ENCODE data around the gene CIB2. TPM values are rescaled to one million over a fixed set of nuclear protein-coding genes. Genes with fewer than 3 reads are reported as not detected.
A peak's percentile ranks its signal among the peaks of the same experiment; 100 is the strongest.

The CIB2 gene
- 47.7 TPM for polyA plus RNA-seq (2013, experiment 1 of 2)
- polyA plus RNA-seq (2013, experiment 2 of 2) = 46.0 TPM

DNA sequence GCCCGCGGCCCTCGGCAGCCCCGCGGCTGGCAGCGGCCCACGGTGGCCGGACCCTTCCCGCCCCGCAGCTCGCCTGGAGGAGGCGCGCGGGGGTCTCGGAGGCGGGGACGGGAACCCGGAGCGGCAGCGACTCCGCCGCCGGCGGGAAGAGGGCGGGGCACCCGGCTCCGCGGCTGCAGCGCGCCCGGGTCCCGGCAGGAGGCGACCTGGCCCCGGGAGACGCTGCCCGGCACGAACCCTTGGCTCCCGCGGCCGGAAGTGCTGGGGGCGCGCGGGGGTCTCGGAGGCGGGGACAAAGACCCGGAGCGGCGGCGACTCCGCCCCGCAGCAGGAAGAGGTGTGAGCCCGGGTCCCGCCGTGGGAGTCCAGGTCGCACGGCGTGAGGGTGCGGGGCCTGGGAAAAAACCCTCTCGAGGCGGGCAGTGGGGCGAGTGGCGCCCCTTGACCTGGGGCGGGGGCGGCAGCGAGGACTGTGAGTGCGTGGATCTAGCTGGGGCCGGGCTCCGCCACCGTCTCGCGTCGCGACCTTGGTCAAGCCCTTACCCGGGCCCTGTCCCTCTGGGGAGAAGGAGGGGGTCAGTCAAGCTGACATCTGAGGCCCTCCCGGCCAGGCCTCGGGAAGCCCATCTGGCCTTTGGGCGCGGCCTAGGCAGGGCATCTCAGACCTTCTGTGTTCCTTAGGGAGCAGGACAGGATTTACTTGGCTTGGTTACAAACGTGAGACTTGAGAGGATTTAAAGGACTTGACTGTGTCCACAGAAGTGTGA, at the start of gene CIB2:
Gene CIB2, minus strand, starts transcription at position 151 of the 767 bp plus-strand sequence. CDS start 230 bp downstream, outside the sequence.
- Histone ChIP-seq H2AK5ac (ENCODE audit: low read depth, low read length) (peak within 1 kb of the TSS; percentile 30), H3K9ac (ENCODE audit: low read depth, low read length, poor library complexity) (peak within 1 kb of the TSS; percentile 95), H3K23ac (ENCODE audit: low read depth, low read length, poor library complexity) (peak within 1 kb of the TSS; percentile 37), H3K27ac (replicated peaks; ENCODE audit: low read length) (peak within 1 kb of the TSS; percentile 47), H3K4me1 (ENCODE audit: control insufficient read depth in 2 of 2, insufficient read depth in 1 of 2, low read depth in 1 of 2, low read length in 2 of 2) (peaks cover 5 to 13% of the 10 kb centered on the region in 2 donors), H3K79me1 (ENCODE audit: low read depth, low read length) (no peaks in the 10 kb centered on the region), H3K36me3 (replicated peaks in 1 of 2; ENCODE audit: control insufficient read depth in 2 of 2, insufficient read depth in 2 of 2, low read length in 2 of 2) (no peaks in the 10 kb centered on the region), H3K14ac (ENCODE audit: low read length) (no peak within 1 kb of the TSS), H2AFZ (ENCODE audit: low read length) (peak within 1 kb of the TSS; percentile 99), H3K9me3 (replicated peaks in 1 of 2; ENCODE audit: control insufficient read depth in 2 of 2, insufficient read depth in 1 of 2, low read depth in 1 of 2, low read length in 2 of 2) (no peaks in the 10 kb centered on the region), H3K4me3 (ENCODE audit: low read length in 2 of 2) (peak within 1 kb of the TSS; percentile 91 to 93), H4K8ac (ENCODE audit: low read depth, low read length) (no peak within 1 kb of the TSS), H3K18ac (ENCODE audit: low read length) (peak within 1 kb of the TSS; percentile 99), H3K4me2 (ENCODE audit: insufficient read depth, low read length, poor library complexity, severe bottlenecking) (peak within 1 kb of the TSS; percentile 87), H2BK15ac (ENCODE audit: low read length) (peak within 1 kb of the TSS; percentile 49), H3K4ac (ENCODE audit: low read length) (no peak within 1 kb of the TSS), H2BK12ac (ENCODE audit: low read length) (no peak within 1 kb of the TSS), H3K27me3 (ENCODE audit: control insufficient read depth in 3 of 3, insufficient read depth in 3 of 3, low read depth in 1 of 3, low read length in 3 of 3) (no peaks in the 10 kb centered on the region), H2BK5ac (ENCODE audit: low read length) (peak within 1 kb of the TSS; percentile 91), H2BK120ac (ENCODE audit: low read depth, low read length) (no peak within 1 kb of the TSS), H4K91ac (ENCODE audit: low read depth, low read length, poor library complexity) (no peak within 1 kb of the TSS)
- DNase-seq (ENCODE audit: low spot score) = peak; percentile 88
- WGBS, 2 donors (ENCODE audit: extremely low coverage in 2 of 2, insufficient read length in 2 of 2, insufficient replicate concordance in 1 of 2) = no CpG with 5 or more reads among the region's 79 CpGs

DNA sequence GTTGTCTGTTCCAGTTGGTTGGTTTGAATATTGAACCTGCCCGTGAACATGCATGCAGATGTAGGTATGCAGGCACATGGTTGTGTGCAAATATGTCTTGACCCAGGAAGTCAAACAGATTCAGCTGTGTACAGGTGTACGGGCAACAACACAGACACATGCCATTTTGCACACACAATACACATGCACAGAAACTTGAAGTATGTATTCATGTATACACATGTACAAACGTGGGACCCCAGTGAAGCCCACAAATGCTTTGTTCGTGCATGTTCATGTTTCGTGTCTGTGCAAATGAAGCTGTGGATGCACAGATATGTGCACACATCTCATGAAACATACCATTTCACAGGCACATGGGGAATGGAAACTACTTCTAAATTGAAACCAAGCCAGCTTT, 48.7 kb upstream of the CIB2 start:
- H2AK5ac ChIP-seq (ENCODE audit: low read depth, low read length) = no peak overlapping the region
- H3K14ac ChIP-seq (ENCODE audit: low read length) = no peak overlapping the region
- no peak for DNase-seq (ENCODE audit: low spot score)
- H3K36me3 ChIP-seq (replicated peaks in 1 of 2; ENCODE audit: control insufficient read depth in 2 of 2, insufficient read depth in 2 of 2, low read length in 2 of 2) = no peaks in the 10 kb centered on the region
- WGBS, 2 donors (ENCODE audit: extremely low coverage in 2 of 2, insufficient read length in 2 of 2, insufficient replicate concordance in 1 of 2) = no CpG with 5 or more reads among the region's 5 CpGs
- H4K91ac ChIP-seq (ENCODE audit: low read depth, low read length, poor library complexity) = no peak overlapping the region
- H2BK5ac ChIP-seq (ENCODE audit: low read length) = no peak overlapping the region
- H3K9ac ChIP-seq (ENCODE audit: low read depth, low read length, poor library complexity) = no peak overlapping the region
- H3K4me3 ChIP-seq (ENCODE audit: low read length in 2 of 2) = no peak overlapping the region
- no peak overlapping the region for H2BK15ac ChIP-seq (ENCODE audit: low read length)
- no peak overlapping the region for H4K8ac ChIP-seq (ENCODE audit: low read depth, low read length)
- peaks cover 2% of the 10 kb centered on the region for H3K79me1 ChIP-seq (ENCODE audit: low read depth, low read length)
- H3K18ac ChIP-seq (ENCODE audit: low read length) = peak overlapping the region; percentile 29
- no peak overlapping the region for H3K4me2 ChIP-seq (ENCODE audit: insufficient read depth, low read length, poor library complexity, severe bottlenecking)
- H2BK120ac ChIP-seq (ENCODE audit: low read depth, low read length) = no peak overlapping the region
- H3K23ac ChIP-seq (ENCODE audit: low read depth, low read length, poor library complexity) = no peak overlapping the region
- H3K4me1 ChIP-seq (ENCODE audit: control insufficient read depth in 2 of 2, insufficient read depth in 1 of 2, low read depth in 1 of 2, low read length in 2 of 2) = no peaks in the 10 kb centered on the region
- no peak overlapping the region for H2AFZ ChIP-seq (ENCODE audit: low read length)
- H3K4ac ChIP-seq (ENCODE audit: low read length) = no peak overlapping the region
- H3K27ac ChIP-seq (replicated peaks; ENCODE audit: low read length) = no peak overlapping the region
- H3K27me3 ChIP-seq (ENCODE audit: control insufficient read depth in 3 of 3, insufficient read depth in 3 of 3, low read depth in 1 of 3, low read length in 3 of 3) = no peaks in the 10 kb centered on the region
- H3K9me3 ChIP-seq (replicated peaks in 1 of 2; ENCODE audit: control insufficient read depth in 2 of 2, insufficient read depth in 1 of 2, low read depth in 1 of 2, low read length in 2 of 2) = no peaks in the 10 kb centered on the region
- H2BK12ac ChIP-seq (ENCODE audit: low read length) = no peak overlapping the region

DNA sequence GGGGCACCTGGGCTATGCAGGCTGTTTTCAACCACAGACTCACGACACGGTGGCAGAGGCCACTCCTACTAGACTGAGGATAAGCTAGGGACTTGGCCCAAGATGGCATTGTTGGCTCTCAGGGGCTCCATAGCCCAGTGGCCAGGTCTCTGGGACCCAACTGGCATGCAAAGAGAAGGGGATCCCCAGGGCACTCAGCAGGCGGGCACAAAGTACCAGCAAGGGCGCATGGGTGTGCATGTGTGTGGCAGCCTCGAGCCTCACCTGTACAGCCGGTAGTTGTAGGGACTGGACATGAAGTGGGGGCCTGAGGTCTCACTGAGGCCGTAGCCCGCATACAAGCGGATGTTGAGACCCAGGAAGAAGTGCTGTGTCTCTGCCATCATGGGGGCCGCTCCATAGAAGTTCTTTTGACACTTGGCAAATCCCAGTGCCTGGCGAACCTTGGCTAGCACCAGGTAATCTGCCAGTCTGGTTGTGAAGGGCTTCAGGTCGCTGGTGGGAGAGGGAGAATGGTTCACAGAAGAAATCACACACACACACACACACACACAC, 48.1 kb upstream of the CIB2 start:
- no peak for DNase-seq (ENCODE audit: low spot score)
- H3K9ac ChIP-seq (ENCODE audit: low read depth, low read length, poor library complexity) = no peak overlapping the region
- H3K4me1 ChIP-seq (ENCODE audit: control insufficient read depth in 2 of 2, insufficient read depth in 1 of 2, low read depth in 1 of 2, low read length in 2 of 2) = no peaks in the 10 kb centered on the region
- H4K8ac ChIP-seq (ENCODE audit: low read depth, low read length) = no peak overlapping the region
- no peak overlapping the region for H3K14ac ChIP-seq (ENCODE audit: low read length)
- H2BK15ac ChIP-seq (ENCODE audit: low read length) = no peak overlapping the region
- H3K27ac ChIP-seq (replicated peaks; ENCODE audit: low read length) = no peak overlapping the region
- no peak overlapping the region for H3K4ac ChIP-seq (ENCODE audit: low read length)
- no CpG with 5 or more reads among the region's 12 CpGs for WGBS, 2 donors (ENCODE audit: extremely low coverage in 2 of 2, insufficient read length in 2 of 2, insufficient replicate concordance in 1 of 2)
- no peaks in the 10 kb centered on the region for H3K36me3 ChIP-seq (replicated peaks in 1 of 2; ENCODE audit: control insufficient read depth in 2 of 2, insufficient read depth in 2 of 2, low read length in 2 of 2)
- H3K18ac ChIP-seq (ENCODE audit: low read length) = no peak overlapping the region
- no peak overlapping the region for H2BK120ac ChIP-seq (ENCODE audit: low read depth, low read length)
- peak overlapping the region; percentile 48 for H3K23ac ChIP-seq (ENCODE audit: low read depth, low read length, poor library complexity)
- H3K79me1 ChIP-seq (ENCODE audit: low read depth, low read length) = peaks cover 2% of the 10 kb centered on the region
- H4K91ac ChIP-seq (ENCODE audit: low read depth, low read length, poor library complexity) = no peak overlapping the region
- no peak overlapping the region for H2AK5ac ChIP-seq (ENCODE audit: low read depth, low read length)
- no peak overlapping the region for H2BK5ac ChIP-seq (ENCODE audit: low read length)
- H3K9me3 ChIP-seq (replicated peaks in 1 of 2; ENCODE audit: control insufficient read depth in 2 of 2, insufficient read depth in 1 of 2, low read depth in 1 of 2, low read length in 2 of 2) = no peaks in the 10 kb centered on the region
- no peak overlapping the region for H3K4me3 ChIP-seq (ENCODE audit: low read length in 2 of 2)
- H2AFZ ChIP-seq (ENCODE audit: low read length) = no peak overlapping the region
- no peak overlapping the region for H3K4me2 ChIP-seq (ENCODE audit: insufficient read depth, low read length, poor library complexity, severe bottlenecking)
- H3K27me3 ChIP-seq (ENCODE audit: control insufficient read depth in 3 of 3, insufficient read depth in 3 of 3, low read depth in 1 of 3, low read length in 3 of 3) = no peaks in the 10 kb centered on the region
- H2BK12ac ChIP-seq (ENCODE audit: low read length) = no peak overlapping the region

DNA sequence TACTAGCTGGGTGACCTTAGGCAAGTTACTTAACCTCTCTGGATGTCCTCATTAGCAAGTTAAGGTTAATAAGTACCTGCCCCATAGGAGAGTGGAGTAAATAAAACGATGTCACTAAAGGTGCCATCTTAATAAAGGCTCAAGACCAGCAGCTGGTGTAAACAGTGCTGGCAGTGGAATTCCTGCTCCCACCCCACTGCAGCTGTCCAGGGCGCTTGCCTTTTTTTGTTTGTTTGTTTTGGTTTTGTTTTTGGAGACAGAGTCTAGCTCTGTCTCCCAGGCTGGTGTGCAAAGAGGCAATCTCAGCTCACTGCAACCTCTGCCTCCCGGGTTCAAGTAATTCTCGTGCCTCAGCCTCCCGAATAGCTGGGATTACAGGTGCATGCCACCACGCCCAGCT, 46.8 kb upstream of the CIB2 start:
- H3K4me1 ChIP-seq (ENCODE audit: control insufficient read depth in 2 of 2, insufficient read depth in 1 of 2, low read depth in 1 of 2, low read length in 2 of 2) = no peaks in the 10 kb centered on the region
- no peak overlapping the region for H2BK5ac ChIP-seq (ENCODE audit: low read length)
- no peak overlapping the region for H2AK5ac ChIP-seq (ENCODE audit: low read depth, low read length)
- no peaks in the 10 kb centered on the region for H3K27me3 ChIP-seq (ENCODE audit: control insufficient read depth in 3 of 3, insufficient read depth in 3 of 3, low read depth in 1 of 3, low read length in 3 of 3)
- H4K91ac ChIP-seq (ENCODE audit: low read depth, low read length, poor library complexity) = no peak overlapping the region
- no peak overlapping the region for H2AFZ ChIP-seq (ENCODE audit: low read length)
- DNase-seq (ENCODE audit: low spot score) = no peak
- H4K8ac ChIP-seq (ENCODE audit: low read depth, low read length) = no peak overlapping the region
- no peak overlapping the region for H3K18ac ChIP-seq (ENCODE audit: low read length)
- peaks cover 2% of the 10 kb centered on the region for H3K79me1 ChIP-seq (ENCODE audit: low read depth, low read length)
- no peaks in the 10 kb centered on the region for H3K9me3 ChIP-seq (replicated peaks in 1 of 2; ENCODE audit: control insufficient read depth in 2 of 2, insufficient read depth in 1 of 2, low read depth in 1 of 2, low read length in 2 of 2)
- H3K14ac ChIP-seq (ENCODE audit: low read length) = no peak overlapping the region
- no peak overlapping the region for H2BK15ac ChIP-seq (ENCODE audit: low read length)
- H3K4ac ChIP-seq (ENCODE audit: low read length) = no peak overlapping the region
- no peak overlapping the region for H3K4me3 ChIP-seq (ENCODE audit: low read length in 2 of 2)
- WGBS, 2 donors (ENCODE audit: extremely low coverage in 2 of 2, insufficient read length in 2 of 2, insufficient replicate concordance in 1 of 2) = no CpG with 5 or more reads among the region's 6 CpGs
- no peak overlapping the region for H2BK120ac ChIP-seq (ENCODE audit: low read depth, low read length)
- no peaks in the 10 kb centered on the region for H3K36me3 ChIP-seq (replicated peaks in 1 of 2; ENCODE audit: control insufficient read depth in 2 of 2, insufficient read depth in 2 of 2, low read length in 2 of 2)
- no peak overlapping the region for H3K4me2 ChIP-seq (ENCODE audit: insufficient read depth, low read length, poor library complexity, severe bottlenecking)
- no peak overlapping the region for H2BK12ac ChIP-seq (ENCODE audit: low read length)
- H3K23ac ChIP-seq (ENCODE audit: low read depth, low read length, poor library complexity) = no peak overlapping the region
- H3K9ac ChIP-seq (ENCODE audit: low read depth, low read length, poor library complexity) = no peak overlapping the region
- H3K27ac ChIP-seq (replicated peaks; ENCODE audit: low read length) = no peak overlapping the region

All from neuronal stem cell (in vitro differentiated cells).